Upper lobe of left lung (tissue), 6 donors: Measurements from ENCODE around the gene RPL28. TPM values are rescaled to one million over a fixed set of nuclear protein-coding genes. Genes with fewer than 3 reads are reported as not detected.

Source experiments
- ATAC-seq, 2 donors: fragments of 200-7000 bp; cut with Tn5 transposase; one replicate each; pipeline ENCODE4 v1.9.1; 2022; ENCODE audit warnings: mild to moderate bottlenecking in 2 of 2, moderate library complexity in 2 of 2; ENCODE audit not compliant: low FRiP score in 2 of 2
- DNase-seq, 2 donors: peaks; one replicate each; pipeline ENCODE4 v3.0.0-alpha.2; 2019 to 2020
- H3K27ac ChIP-seq, 4 donors: fragments of 200-600 bp; sonication (generic); one replicate each; pipeline ENCODE4 v1.5.1; 2016 to 2019
- H3K27me3 ChIP-seq, 4 donors: fragments of 200-600 bp; sonication (generic); one replicate each; pipeline ENCODE4 v1.5.1; 2017 to 2019
- H3K36me3 ChIP-seq, 4 donors: fragments of 200-600 bp; sonication (generic); one replicate each; pipeline ENCODE4 v1.5.1; 2016 to 2019
- H3K4me1 ChIP-seq, 4 donors: fragments of 200-600 bp; sonication (generic); one replicate each; pipeline ENCODE4 v1.5.1; 2018 to 2019
- H3K4me3 ChIP-seq, 4 donors: fragments of 200-600 bp; sonication (generic); one replicate each; pipeline ENCODE4 v1.5.1; 2017 to 2019; ENCODE audit warnings: mild to moderate bottlenecking in 2 of 4, moderate library complexity in 1 of 4
- H3K9me3 ChIP-seq, 4 donors: fragments of 200-600 bp; sonication (generic); one replicate each; pipeline ENCODE4 v1.5.1; 2018 to 2019
- CTCF ChIP-seq, 6 experiments: fragments of 450-650 bp in 4 of 6; fragments of 200-600 bp in 2 of 6; sonication (generic) in 2 of 6; IDR thresholded peaks; one replicate each; pipeline ENCODE4 v1.5.1; 2016 to 2019; ENCODE audit warnings: antibody characterized with exemption in 6 of 6
- EP300 ChIP-seq, 4 donors: sonication (generic); formaldehyde crosslinking; IDR thresholded peaks; one replicate each; pipeline ENCODE4 v1.5.1; 2017; ENCODE audit warnings: antibody characterized with exemption in 4 of 4, control low read depth in 2 of 4
- POLR2A ChIP-seq, 4 donors: fragments of 450-650 bp; IDR thresholded peaks; one replicate each; pipeline ENCODE4 v1.5.1; 2016 to 2017; ENCODE audit warnings: antibody characterized with exemption in 4 of 4, mild to moderate bottlenecking in 2 of 4
- POLR2AphosphoS5 ChIP-seq, 2 donors: sonication (generic); formaldehyde crosslinking; IDR thresholded peaks; one replicate each; pipeline ENCODE4 v1.5.1; 2017; ENCODE audit warnings: antibody characterized with exemption in 2 of 2
- WGBS, 2 donors: methylation state at CpG; one replicate each; pipeline ENCODE4 v1.1.5; 2017 to 2018; 5-methylcytosine and 5-hydroxymethylcytosine counted together
- total RNA-seq, 6 donors: library from RNA; depleted of rRNA in 4 of 6; stranded (reverse); fragments of >200 nt in 4 of 6; gene quantifications; one replicate each; pipeline versions ENCODE4 v1.1.0 to v1.2.1, GENCODE V29; 2016 to 2021
- donor health status: DM: no; HTN: no; CAD: no; lungs with moderate emphysema.
- donor health status: DM: no; HTN: yes; CAD: no; lungs with severe emphysema.

RPL28 gene
- total RNA-seq, 6 donors from 2014 or later, result 308 to 1,892 (median 534) TPM

GRCh38 chr19:55340784-55341147, 45.0 kb upstream of the RPL28 start:
- DNase-seq (peak in 1 of 2 donors; percentile 74), ATAC-seq (no peak)
- no peaks in the 10 kb centered on the region for H3K9me3 ChIP-seq
- no peaks in the 10 kb centered on the region for H3K27me3 ChIP-seq
- H3K4me3 ChIP-seq, result peak overlapping the region; percentile 71 to 87 (median 80)
- peaks cover 17 to 26% (median 20%) of the 10 kb centered on the region in 4 donors for H3K4me1 ChIP-seq
- WGBS, 2 donors, result 1 to 4% methylated on average over 16 to 22 of the region's 24 CpGs
- no peak for TF ChIP-seq CTCF (IDR thresholded peaks at IDR 0.05)
- TF ChIP-seq POLR2A (IDR thresholded peaks at IDR 0.05), result no peak
- no peak for TF ChIP-seq POLR2AphosphoS5 (IDR thresholded peaks at IDR 0.05)
- TF ChIP-seq EP300 (IDR thresholded peaks at IDR 0.05), result no peak
- H3K27ac ChIP-seq, result peak overlapping the region; percentile 89 to 94 (median 91)
- H3K36me3 ChIP-seq, result peaks cover 0 to 25% (median 15%) of the 10 kb centered on the region in 4 donors

DNA sequence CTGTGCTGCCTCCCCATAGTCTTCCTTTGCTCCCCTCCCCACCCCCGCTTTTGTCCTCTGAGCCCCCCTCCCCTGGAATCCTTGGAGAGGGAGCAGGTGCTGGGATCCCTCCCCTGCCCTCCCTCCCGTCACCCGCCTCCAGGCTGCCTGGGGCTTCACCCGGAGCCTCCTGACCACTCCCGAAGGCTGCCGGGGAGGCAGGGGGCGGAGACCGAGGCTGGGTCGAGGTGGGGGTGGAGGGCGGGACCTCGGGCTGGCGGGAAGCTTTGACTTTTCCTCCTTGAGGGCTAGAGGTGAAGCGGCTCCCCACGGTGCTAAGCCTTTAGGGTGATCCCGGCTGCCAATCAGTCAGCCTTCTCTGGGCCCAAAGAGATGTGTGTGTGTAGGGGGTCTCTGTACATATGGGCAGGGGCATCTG, 44.6 kb upstream of the RPL28 start:
- Histone ChIP-seq H3K36me3 (peaks cover 0 to 25% (median 15%) of the 10 kb centered on the region in 4 donors), H3K27me3 (no peaks in the 10 kb centered on the region), H3K27ac (peak overlapping the region in 2 of 4 donors; percentile 92 to 94), H3K9me3 (no peaks in the 10 kb centered on the region), H3K4me1 (peaks cover 17 to 26% (median 20%) of the 10 kb centered on the region in 4 donors), H3K4me3 (peak overlapping the region in 3 of 4 donors; percentile 77 to 87 (median 84))
- WGBS, 2 donors, result 9 to 10% methylated on average over 3 to 5 of the region's 15 CpGs
- ATAC-seq (peak in 1 of 2 donors; percentile 31), DNase-seq (peak; percentile 83 to 90)
- no peak for TF ChIP-seq CTCF (IDR thresholded peaks at IDR 0.05)
- TF ChIP-seq POLR2AphosphoS5 (IDR thresholded peaks at IDR 0.05), result peak in 1 of 2 donors; percentile 21

GRCh38 chr19:55341595-55342531, 43.9 kb upstream of the RPL28 start:
- ATAC-seq (no peak), DNase-seq (peak in 1 of 2 donors; percentile 79)
- 84 to 86% methylated on average over 24 to 33 of the region's 50 CpGs for WGBS, 2 donors
- Histone ChIP-seq H3K36me3 (peaks cover 0 to 30% (median 18%) of the 10 kb centered on the region in 4 donors), H3K4me3 (peak overlapping the region in 1 of 4 donors; percentile 84), H3K9me3 (no peaks in the 10 kb centered on the region), H3K4me1 (peaks cover 17 to 26% (median 20%) of the 10 kb centered on the region in 4 donors), H3K27ac (no peak overlapping the region), H3K27me3 (no peaks in the 10 kb centered on the region)
- TF ChIP-seq EP300 (IDR thresholded peaks at IDR 0.05) (no peak), CTCF (IDR thresholded peaks at IDR 0.05) (no peak), POLR2AphosphoS5 (IDR thresholded peaks at IDR 0.05) (no peak), POLR2A (IDR thresholded peaks at IDR 0.05) (no peak)

DNA sequence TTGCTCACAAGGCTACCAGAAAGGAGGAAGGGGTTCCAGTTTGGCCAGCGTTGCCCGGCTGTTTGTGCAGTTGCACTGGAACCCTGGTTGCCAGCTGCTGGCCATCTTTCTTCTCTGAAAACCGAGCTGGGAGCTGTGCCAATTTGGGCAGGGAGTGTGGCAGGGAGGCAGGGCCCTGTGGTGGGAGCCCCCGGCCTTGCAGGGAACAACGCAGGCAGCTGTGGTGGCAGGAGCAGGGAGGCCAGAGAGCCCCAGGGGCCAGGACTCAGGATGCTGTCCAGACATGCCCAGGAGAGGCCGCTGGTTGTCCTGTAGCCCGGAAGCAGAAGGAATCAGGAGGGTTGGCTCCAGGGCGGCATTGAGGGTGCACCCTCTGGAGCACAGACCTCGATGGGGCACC, 41.3 kb upstream of the RPL28 start:
- Histone ChIP-seq H3K4me1 (peaks cover 14 to 24% (median 19%) of the 10 kb centered on the region in 4 donors), H3K27ac (no peak overlapping the region), H3K36me3 (peaks cover 0 to 37% (median 21%) of the 10 kb centered on the region in 4 donors), H3K27me3 (no peaks in the 10 kb centered on the region), H3K4me3 (no peak overlapping the region), H3K9me3 (no peaks in the 10 kb centered on the region)
- TF ChIP-seq EP300 (IDR thresholded peaks at IDR 0.05), result no peak
- TF ChIP-seq POLR2AphosphoS5 (IDR thresholded peaks at IDR 0.05), result no peak
- no peak for TF ChIP-seq POLR2A (IDR thresholded peaks at IDR 0.05)
- no peak for TF ChIP-seq CTCF (IDR thresholded peaks at IDR 0.05)
- no peak for ATAC-seq
- 80 to 89% methylated on average over 7 to 9 of the region's 9 CpGs for WGBS, 2 donors
- no peak for DNase-seq
